H1 (cell line): ENCODE measurements around the gene BORCS8. TPM values are rescaled to one million over a fixed set of nuclear protein-coding genes. Genes with fewer than 3 reads are reported as not detected.

Experiments used
- BRCA1 ChIP-seq: IDR thresholded peaks from 2 replicates; pipeline ENCODE4 v1.6.1; 2012; ENCODE audit warnings: low read depth, low read length, improper control_type of control experiment
- CBX8 ChIP-seq: fragments of 300-800, 300-1000 bp; sonication (generic); IDR thresholded peaks from 2 replicates; pipeline ENCODE4 v1.7.1; 2016; ENCODE audit warnings: low read depth, low read length, borderline replicate concordance
- CEBPB ChIP-seq: IDR thresholded peaks from 2 replicates; pipeline ENCODE4 v1.6.1; 2012; ENCODE audit warnings: low read depth, low read length
- FOSL1 ChIP-seq: IDR thresholded peaks from 2 replicates; pipeline ENCODE4 v1.6.1; 2011; ENCODE audit warnings: mild to moderate bottlenecking, low read depth, low read length, moderate library complexity; ENCODE audit not compliant: insufficient read depth
- RAD21 ChIP-seq, 2 experiments: IDR thresholded peaks in 1 of 2; conservative IDR thresholded peaks in 1 of 2; 2 replicates each; pipeline ENCODE4 v1.6.1; 2011; ENCODE audit warnings: low read depth in 2 of 2, low read length in 2 of 2, improper control_type of control experiment in 1 of 2, inconsistent platforms in 1 of 2, mild to moderate bottlenecking in 1 of 2, moderate library complexity in 1 of 2
- SP4 ChIP-seq: IDR thresholded peaks from 2 replicates; pipeline ENCODE4 v1.6.1; 2012; ENCODE audit warnings: low read length, inconsistent platforms
- polyA plus RNA-seq, 7 experiments: library from polyadenylated mRNA; depleted of rRNA in 3 of 7; stranded (reverse) in 5 of 7; unstranded in 2 of 7; fragments of >200 nt in 5 of 7; fragments of 200-250 nt in 2 of 7; gene quantifications; 1 replicate in 5 of 7; 2 replicates in 1 of 7; 4 replicates in 1 of 7; pipeline versions ENCODE4 v1.2.1 to v1.2.3, GENCODE V29; 2011 to 2013; ENCODE audit warnings: missing spikeins in 2 of 7, mixed read lengths in 2 of 7
- total RNA-seq: library from RNA; stranded (reverse); fragmentation: NEBNext Ultra II Directional; extraction: Animal tissue kit (Norgen Biotek cat#: 25700); gene quantifications from 2 replicates; pipeline ENCODE4 v1.2.1, GENCODE V29; 2021
- TF ChIP-seq, protein P1 (sequence below): IDR thresholded peaks from 2 replicates; pipeline ENCODE4 v1.6.1; 2012; ENCODE audit warnings: inconsistent platforms

Gene BORCS8
- total and polyA plus RNA-seq, 2 of the 8 experiments (the other 6 are each of a cell fraction or from before 2014, with no cell fraction given) = 15.0 to 15.9 TPM

DNA sequence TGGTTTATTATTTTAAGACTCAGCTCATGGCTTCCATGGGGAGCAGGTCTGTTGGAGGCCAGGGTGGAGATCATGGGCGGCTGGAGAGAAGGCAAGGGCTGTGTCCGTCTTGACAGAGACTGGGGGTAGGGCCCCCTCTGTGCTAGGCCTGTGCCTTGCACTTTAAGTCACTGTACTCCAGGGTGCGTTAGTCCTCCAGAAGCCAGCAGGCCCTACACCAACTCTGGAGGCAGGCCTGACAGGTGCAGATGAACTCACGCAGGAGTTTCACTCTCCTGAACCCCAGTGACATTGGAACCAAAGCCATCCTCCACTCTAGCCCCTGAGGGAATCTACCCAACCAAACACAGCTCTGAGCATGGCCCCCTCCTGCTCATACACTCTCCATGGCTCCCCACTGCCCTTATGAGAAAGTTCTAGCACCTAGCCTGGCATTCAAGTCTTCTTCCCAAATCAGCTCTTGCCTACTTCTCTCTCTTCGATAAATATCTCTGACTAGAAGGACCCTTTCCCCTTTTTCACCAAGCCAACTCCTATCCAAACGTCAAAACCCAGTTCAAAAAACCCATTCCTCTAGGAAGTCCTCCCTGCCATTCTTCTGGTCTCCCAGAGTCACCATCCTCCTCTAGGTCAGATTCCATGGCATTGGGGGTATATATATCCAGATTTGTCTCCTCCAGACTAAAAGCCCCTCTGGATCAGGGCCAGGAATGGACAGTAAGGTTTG, 37.0 kb downstream of the BORCS8 start (continued):
- TF ChIP-seq SP4 = no peak
- TF ChIP-seq FOSL1 = no peak
- no peak for TF ChIP-seq CEBPB
- TF ChIP-seq, protein P1, sequence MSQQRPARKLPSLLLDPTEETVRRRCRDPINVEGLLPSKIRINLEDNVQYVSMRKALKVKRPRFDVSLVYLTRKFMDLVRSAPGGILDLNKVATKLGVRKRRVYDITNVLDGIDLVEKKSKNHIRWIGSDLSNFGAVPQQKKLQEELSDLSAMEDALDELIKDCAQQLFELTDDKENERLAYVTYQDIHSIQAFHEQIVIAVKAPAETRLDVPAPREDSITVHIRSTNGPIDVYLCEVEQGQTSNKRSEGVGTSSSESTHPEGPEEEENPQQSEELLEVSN = no peak
- no peak for TF ChIP-seq CBX8
- no peak for TF ChIP-seq BRCA1
- peak in 1 of 2 experiments; percentile 30; a peak in 1 of 4 replicates for TF ChIP-seq RAD21 (IDR thresholded peaks at IDR 0.05 in 1 of 2, conservative IDR thresholded peaks at IDR 0.05 in 1 of 2; ENCODE audit: low read depth in 2 of 2, low read length in 2 of 2)
